Peyer's patch (tissue), 4 donors: Measurements from ENCODE around the gene GPSM3. TPM values are rescaled to one million over a fixed set of nuclear protein-coding genes. Genes with fewer than 3 reads are reported as not detected.

Source experiments
- DNase-seq, 3 donors: peaks; one replicate each; pipeline ENCODE4 v3.0.0-alpha.2; 2017 to 2019
- H3K27ac ChIP-seq, 4 donors: fragments of 200-600 bp; sonication (generic); one replicate each; pipeline ENCODE4 v1.5.1; 2016 to 2019
- H3K27me3 ChIP-seq, 2 donors: fragments of 200-600 bp; sonication (generic); one replicate each; pipeline ENCODE4 v1.5.1; 2019
- H3K36me3 ChIP-seq, 3 donors: fragments of 200-600 bp; sonication (generic); one replicate each; pipeline ENCODE4 v1.5.1; 2016 to 2019
- H3K4me1 ChIP-seq, 4 donors: fragments of 200-600 bp; sonication (generic); one replicate each; pipeline ENCODE4 v1.5.1; 2016 to 2019
- H3K4me3 ChIP-seq, 4 donors: fragments of 200-600 bp; sonication (generic); 1 replicate in 3 of 4; 2 replicates in 1 of 4; pipeline ENCODE4 v1.5.1; 2016 to 2019; ENCODE audit warnings: mild to moderate bottlenecking in 1 of 4
- H3K9me3 ChIP-seq, 4 donors: fragments of 200-600 bp; sonication (generic); one replicate each; pipeline ENCODE4 v1.5.1; 2016 to 2019; ENCODE audit warnings: mild to moderate bottlenecking in 1 of 4
- CTCF ChIP-seq, 6 experiments: fragments of 450-650 bp in 4 of 6; fragments of 200-600 bp in 2 of 6; sonication (generic) in 1 of 6; IDR thresholded peaks; one replicate each; pipeline ENCODE4 v1.5.1; 2017 to 2019; ENCODE audit warnings: antibody characterized with exemption in 6 of 6, mild to moderate bottlenecking in 3 of 6, moderate library complexity in 1 of 6
- POLR2A ChIP-seq, 2 donors: fragments of 450-650 bp; IDR thresholded peaks; one replicate each; pipeline ENCODE4 v1.5.1; 2017; ENCODE audit warnings: antibody characterized with exemption in 2 of 2, mild to moderate bottlenecking in 2 of 2, moderate library complexity in 2 of 2
- total RNA-seq, 4 donors: library from RNA; depleted of rRNA; stranded (reverse); fragments of >200 nt; gene quantifications; one replicate each; pipeline ENCODE4 v1.1.0, GENCODE V29; 2016

The GPSM3 gene
- total RNA-seq: 10 to 100 TPM in 2 of 4 donors, 1 to 10 TPM in 2; 5.3 to 38.8 (median 10.3) TPM

- Histone ChIP-seq H3K36me3 (peaks cover 0 to 4% (median 0%) of the 10 kb centered on the region in 3 donors), H3K4me3 (peak within 1 kb of the TSS; percentile 51 to 92 (median 69)), H3K4me1 (peaks cover 3 to 55% (median 12%) of the 10 kb centered on the region in 4 donors), H3K27me3 (no peaks in the 10 kb centered on the region), H3K27ac (peak within 1 kb of the TSS; percentile 90 to 98 (median 94)), H3K9me3 (no peaks in the 10 kb centered on the region)
- DNase-seq: peak; percentile 70 to 91 (median 86)
- no peak for TF ChIP-seq CTCF (IDR thresholded peaks at IDR 0.05)
- peak in 1 of 2 donors; percentile 27 for TF ChIP-seq POLR2A (IDR thresholded peaks at IDR 0.05)
Observed at GRCh38 chr6:32192608-32193039, at the start of gene GPSM3. TSS of gene GPSM3 (minus strand) at chr6:32192643. CDS start at chr6:32192513, 130 bp downstream.

GRCh38 chr6:32240686-32241085 lies 48.2 kb upstream of the GPSM3 start:
- no peak for DNase-seq
- Histone ChIP-seq H3K36me3 (no peaks in the 10 kb centered on the region), H3K4me3 (no peak overlapping the region), H3K4me1 (no peaks in the 10 kb centered on the region), H3K9me3 (no peaks in the 10 kb centered on the region), H3K27ac (no peak overlapping the region), H3K27me3 (no peaks in the 10 kb centered on the region)
- TF ChIP-seq POLR2A (IDR thresholded peaks at IDR 0.05): no peak
- TF ChIP-seq CTCF (IDR thresholded peaks at IDR 0.05): no peak

- Histone ChIP-seq H3K4me1 (no peaks in the 10 kb centered on the region), H3K4me3 (no peak overlapping the region), H3K9me3 (no peaks in the 10 kb centered on the region), H3K36me3 (no peaks in the 10 kb centered on the region), H3K27ac (no peak overlapping the region), H3K27me3 (no peaks in the 10 kb centered on the region)
- no peak for DNase-seq
- TF ChIP-seq CTCF (IDR thresholded peaks at IDR 0.05): no peak
- no peak for TF ChIP-seq POLR2A (IDR thresholded peaks at IDR 0.05)
Observed at GRCh38 chr6:32239462-32239861, 47.0 kb upstream of the GPSM3 start.

- Histone ChIP-seq H3K36me3 (no peaks in the 10 kb centered on the region), H3K9me3 (no peaks in the 10 kb centered on the region), H3K4me1 (no peaks in the 10 kb centered on the region), H3K4me3 (no peak overlapping the region), H3K27me3 (no peaks in the 10 kb centered on the region), H3K27ac (peak overlapping the region in 1 of 4 donors; percentile 39)
- TF ChIP-seq POLR2A (IDR thresholded peaks at IDR 0.05) (no peak), CTCF (IDR thresholded peaks at IDR 0.05) (no peak)
- no peak for DNase-seq
Observed at GRCh38 chr6:32234934-32235333, 42.5 kb upstream of the GPSM3 start.

- no peaks in the 10 kb centered on the region for H3K9me3 ChIP-seq
- TF ChIP-seq CTCF (IDR thresholded peaks at IDR 0.05) (no peak), POLR2A (IDR thresholded peaks at IDR 0.05) (no peak)
- peak in 1 of 3 donors; percentile 31 for DNase-seq
Observed at GRCh38 chr6:32226434-32226833, 34.0 kb upstream of the GPSM3 start.

GRCh38 chr6:32224696-32225095 lies 32.3 kb upstream of the GPSM3 start:
- H3K27ac ChIP-seq: peak overlapping the region in 2 of 4 donors; percentile 3 to 63
- TF ChIP-seq POLR2A (IDR thresholded peaks at IDR 0.05) (no peak), CTCF (IDR thresholded peaks at IDR 0.05) (no peak)
- peak in 2 of 3 donors; percentile 65 to 69 for DNase-seq
- H3K27me3 ChIP-seq: no peaks in the 10 kb centered on the region
- H3K36me3 ChIP-seq: no peaks in the 10 kb centered on the region
- no peaks in the 10 kb centered on the region for H3K9me3 ChIP-seq
- peaks cover 0 to 7% (median 0%) of the 10 kb centered on the region in 4 donors for H3K4me1 ChIP-seq
- H3K4me3 ChIP-seq: no peak overlapping the region

More at GRCh38 chr6:32226434-32226833, 34.0 kb upstream of the GPSM3 start:
- H3K4me1 ChIP-seq: peaks cover 0 to 7% (median 0%) of the 10 kb centered on the region in 4 donors
- H3K27ac ChIP-seq: peak overlapping the region in 1 of 4 donors; percentile 50
- H3K4me3 ChIP-seq: no peak overlapping the region
- no peaks in the 10 kb centered on the region for H3K36me3 ChIP-seq
- no peaks in the 10 kb centered on the region for H3K27me3 ChIP-seq
